Activated naive CD8-positive, alpha-beta T cell treated with anti-CD3 and anti-CD28 coated beads, Interleukin-2, amount 10 ng/mL, durations not matched to agents 7 days and 5 days (primary cell): ENCODE measurements around the gene CFAP119. TPM values are rescaled to one million over a fixed set of nuclear protein-coding genes. Genes with fewer than 3 reads are reported as not detected.
A peak's percentile ranks its signal among the peaks of the same experiment; 100 is the strongest.

Experiments used
- ATAC-seq: fragments of 150-1000 bp; cut with Tn5 transposase; one replicate; pipeline ENCODE4 v1.10.0; 2021; ENCODE audit warnings: low read depth, moderate library complexity
- POLR2A ChIA-PET: fragments of 350-600 bp; sonication (Branson Sonifier 250); formaldehyde crosslinking; loops from one replicate; lab custom pipeline; 2021; ENCODE audit warnings: antibody characterized with exemption; lab: Charles Lee
- DNase-seq: peaks from one replicate; pipeline ENCODE4 v3.0.0; 2021
- H3K27ac Mint-ChIP-seq: one replicate; pipeline ENCODE4 v1.8.0; 2022; ENCODE audit warnings: mild to moderate bottlenecking, mixed read lengths
- H3K27me3 Mint-ChIP-seq: one replicate; pipeline ENCODE4 v1.8.0; 2022; ENCODE audit warnings: mild to moderate bottlenecking, moderate library complexity, mixed read lengths
- H3K36me3 Mint-ChIP-seq: one replicate; pipeline ENCODE4 v1.8.0; 2021; ENCODE audit warnings: mild to moderate bottlenecking, mixed read lengths
- H3K4me1 Mint-ChIP-seq: one replicate; pipeline ENCODE4 v1.8.0; 2021; ENCODE audit warnings: mixed read lengths
- H3K4me3 Mint-ChIP-seq: one replicate; pipeline ENCODE4 v1.8.0; 2022; ENCODE audit warnings: mild to moderate bottlenecking, moderate library complexity, mixed read lengths
- H3K9me3 Mint-ChIP-seq: one replicate; pipeline ENCODE4 v1.8.0; 2021; ENCODE audit warnings: mixed read lengths
- total RNA-seq, 2 experiments: library from RNA; stranded (reverse); gene quantifications; one replicate each; pipeline ENCODE4 v1.2.3, GENCODE V29; 2021

Gene CFAP119
- total RNA-seq, 2 experiments from 2014 or later, result 4.4 TPM

DNA sequence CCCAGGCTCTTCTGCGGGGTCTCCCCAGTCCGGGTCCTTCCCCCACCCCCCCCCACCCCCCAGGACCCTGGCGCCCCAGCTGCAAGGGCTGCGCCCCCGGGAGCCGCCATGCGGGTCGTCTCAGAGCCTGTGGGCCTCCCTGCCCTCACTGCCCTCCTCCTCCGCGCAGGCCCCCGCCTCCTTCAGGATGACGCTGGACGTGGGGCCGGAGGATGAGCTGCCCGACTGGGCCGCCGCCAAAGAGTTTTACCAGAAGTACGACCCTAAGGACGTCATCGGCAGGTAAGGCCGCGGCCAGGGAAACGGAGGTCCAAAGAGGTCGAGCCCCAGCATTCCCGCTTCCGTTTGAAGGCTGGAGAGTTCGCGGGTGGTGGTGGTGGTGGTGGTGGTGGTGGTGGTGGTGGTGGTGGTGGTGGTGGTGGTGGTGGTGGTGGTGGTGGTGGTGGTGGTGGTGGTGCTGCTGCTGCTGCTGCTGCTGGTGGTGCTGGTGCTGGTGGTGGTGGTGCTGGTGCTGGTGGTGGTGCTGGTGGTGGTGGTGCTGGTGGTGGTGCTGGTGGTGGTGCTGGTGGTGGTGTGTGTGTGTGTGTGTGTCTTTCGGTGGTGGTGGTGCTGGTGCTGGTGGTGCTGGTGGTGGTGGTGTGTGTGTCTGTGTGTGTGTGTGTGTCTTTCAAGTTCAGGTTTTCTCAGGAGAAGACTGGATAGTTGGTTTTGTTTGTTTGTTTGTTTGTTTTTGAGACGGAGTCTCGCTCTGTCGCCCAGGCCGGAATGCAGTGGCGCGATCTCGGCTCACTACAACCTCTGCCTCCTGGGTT lies 13.0 kb downstream of the CFAP119 start:
- ATAC-seq, result peak; percentile 28
- Mint-ChIP-seq H3K9me3 (no peaks in the 10 kb centered on the region), H3K36me3 (peaks cover 25% of the 10 kb centered on the region), H3K27ac (peak overlapping the region; percentile 95), H3K4me3 (peak overlapping the region; percentile 94), H3K4me1 (peaks cover 20% of the 10 kb centered on the region), H3K27me3 (no peaks in the 10 kb centered on the region)
- DNase-seq, result no peak
- POLR2A ChIA-PET, result interaction anchor here (0.6 to 2.4 kb wide), 19 partner anchors 10 to 563 kb away, joined by 3 to 15 read pairs (median 4); partner anchors contain the start of genes CFAP119, FBRS, RNF40 and SRCAP

- Mint-ChIP-seq H3K4me1 (peaks cover 20% of the 10 kb centered on the region), H3K36me3 (peaks cover 21% of the 10 kb centered on the region), H3K27me3 (no peaks in the 10 kb centered on the region), H3K27ac (peak within 1 kb of the TSS; percentile 95), H3K9me3 (no peaks in the 10 kb centered on the region), H3K4me3 (peak within 1 kb of the TSS; percentile 94)
- peak; percentile 99 for ATAC-seq
- peak; percentile 95 for DNase-seq
- POLR2A ChIA-PET, result interaction anchor here (0.5 to 2.4 kb wide), 25 partner anchors 10 to 562 kb away, joined by 3 to 15 read pairs (median 4); partner anchors contain the start of genes CFAP119, FBRS, RNF40 and SRCAP
Measured at GRCh38 chr16:30747799-30748633, 13.8 kb downstream of the CFAP119 start, which contains the start of gene PHKG2. Gene PHKG2, plus strand, starts transcription at chr16:30748425. Its CDS starts 396 bp downstream, at chr16:30748821.

DNA sequence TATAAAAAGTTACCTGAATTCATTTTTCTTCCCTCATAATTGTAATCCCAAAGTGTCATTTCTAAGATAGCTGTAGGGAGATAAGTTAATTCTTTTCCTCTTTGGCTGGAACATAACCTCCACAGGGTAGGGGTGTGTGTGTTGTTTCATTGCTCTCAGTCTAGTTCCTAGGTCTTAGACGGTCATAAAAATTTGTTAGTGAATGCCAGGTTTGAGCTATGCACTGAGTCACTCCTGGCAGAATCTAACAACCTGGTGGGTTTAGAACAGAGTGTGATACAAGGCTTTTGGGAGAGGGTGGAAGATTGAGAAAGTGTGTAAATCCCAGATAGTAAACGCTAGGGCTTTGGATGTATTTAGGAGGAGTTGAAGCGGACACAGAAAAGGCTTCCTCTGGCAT lies 14.5 kb downstream of the CFAP119 start:
- ATAC-seq, result no peak
- Mint-ChIP-seq H3K9me3 (no peaks in the 10 kb centered on the region), H3K27ac (peak overlapping the region; percentile 91), H3K4me1 (peaks cover 20% of the 10 kb centered on the region), H3K4me3 (peak overlapping the region; percentile 94), H3K27me3 (no peaks in the 10 kb centered on the region), H3K36me3 (peaks cover 20% of the 10 kb centered on the region)
- POLR2A ChIA-PET, result interaction anchor here (0.7 to 2.4 kb wide), 15 partner anchors 11 to 561 kb away, joined by 3 to 15 read pairs (median 5); partner anchors contain the start of genes CFAP119, FBRS, RNF40 and SRCAP
- no peak for DNase-seq

- H3K4me3 Mint-ChIP-seq, result no peak overlapping the region
- no peaks in the 10 kb centered on the region for H3K9me3 Mint-ChIP-seq
- H3K36me3 Mint-ChIP-seq, result peaks cover 23% of the 10 kb centered on the region
- H3K27ac Mint-ChIP-seq, result peak overlapping the region; percentile 91
- DNase-seq (no peak), ATAC-seq (no peak)
- peaks cover 20% of the 10 kb centered on the region for H3K4me1 Mint-ChIP-seq
- POLR2A ChIA-PET, result interaction anchor here (2.0 to 2.4 kb wide), 2 partner anchors 14 to 49 kb away, joined by 12 to 15 read pairs; partner anchors contain the start of genes CFAP119 and SRCAP
- no peaks in the 10 kb centered on the region for H3K27me3 Mint-ChIP-seq
Measured at GRCh38 chr16:30746638-30747175, 15.2 kb downstream of the CFAP119 start.

- H3K9me3 Mint-ChIP-seq, result no peaks in the 10 kb centered on the region
- POLR2A ChIA-PET, result no interaction called here
- no peaks in the 10 kb centered on the region for H3K27me3 Mint-ChIP-seq
- H3K4me1 Mint-ChIP-seq, result peaks cover 22% of the 10 kb centered on the region
- H3K4me3 Mint-ChIP-seq, result no peak overlapping the region
- DNase-seq (no peak), ATAC-seq (no peak)
- peak overlapping the region; percentile 7 for H3K27ac Mint-ChIP-seq
- H3K36me3 Mint-ChIP-seq, result peaks cover 22% of the 10 kb centered on the region
Measured at GRCh38 chr16:30745082-30745481, 16.8 kb downstream of the CFAP119 start.

- no peak overlapping the region for H3K27ac Mint-ChIP-seq
Measured at GRCh38 chr16:30744183-30744582, 17.7 kb downstream of the CFAP119 start.

GRCh38 chr16:30743716-30744115 lies 18.1 kb downstream of the CFAP119 start:
- no peak for ATAC-seq
- Mint-ChIP-seq H3K4me1 (peaks cover 13% of the 10 kb centered on the region), H3K9me3 (no peaks in the 10 kb centered on the region), H3K27me3 (no peaks in the 10 kb centered on the region), H3K27ac (peak overlapping the region; percentile 5), H3K36me3 (peaks cover 17% of the 10 kb centered on the region), H3K4me3 (no peak overlapping the region)
- POLR2A ChIA-PET, result interaction anchor here (1.0 kb wide), 1 partner anchor 11 kb away, joined by 3 read pairs; no protein-coding TSS in a partner anchor
- no peak for DNase-seq

More at GRCh38 chr16:30744183-30744582, 17.7 kb downstream of the CFAP119 start:
- DNase-seq (no peak), ATAC-seq (no peak)
- Mint-ChIP-seq H3K9me3 (no peaks in the 10 kb centered on the region), H3K4me3 (no peak overlapping the region), H3K36me3 (peaks cover 19% of the 10 kb centered on the region), H3K4me1 (peaks cover 15% of the 10 kb centered on the region), H3K27me3 (no peaks in the 10 kb centered on the region)
- POLR2A ChIA-PET, result interaction anchor here (1.0 kb wide), 1 partner anchor 12 kb away, joined by 3 read pairs; no protein-coding TSS in a partner anchor

DNA sequence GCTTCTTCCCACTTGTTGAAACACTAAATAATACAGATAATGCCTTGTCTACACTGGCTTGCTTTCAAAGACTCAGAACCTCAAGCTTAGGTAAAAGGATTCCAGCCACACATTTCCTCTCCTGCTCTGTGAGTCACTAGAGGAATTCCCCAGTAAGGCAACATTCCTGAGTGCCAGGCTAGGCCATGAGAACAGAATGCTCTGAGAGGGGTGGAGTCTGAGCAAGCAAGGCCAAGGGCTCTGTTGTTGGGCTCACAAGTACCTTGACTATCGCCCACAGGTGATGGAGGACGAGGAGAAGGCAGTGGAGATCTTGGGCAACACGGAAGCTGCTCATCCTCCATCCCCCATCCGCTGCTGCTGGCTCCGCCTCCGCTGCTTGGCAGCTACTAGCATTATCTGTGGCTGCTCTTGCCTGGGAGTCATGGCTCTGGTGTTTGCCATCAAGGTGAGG lies 20.4 kb downstream of the CFAP119 start:
- POLR2A ChIA-PET, result no interaction called here
- ATAC-seq (no peak), DNase-seq (no peak)
- Mint-ChIP-seq H3K9me3 (no peaks in the 10 kb centered on the region), H3K4me3 (no peak overlapping the region), H3K27ac (no peak overlapping the region), H3K27me3 (no peaks in the 10 kb centered on the region), H3K36me3 (peaks cover 17% of the 10 kb centered on the region), H3K4me1 (peaks cover 3% of the 10 kb centered on the region)

DNA sequence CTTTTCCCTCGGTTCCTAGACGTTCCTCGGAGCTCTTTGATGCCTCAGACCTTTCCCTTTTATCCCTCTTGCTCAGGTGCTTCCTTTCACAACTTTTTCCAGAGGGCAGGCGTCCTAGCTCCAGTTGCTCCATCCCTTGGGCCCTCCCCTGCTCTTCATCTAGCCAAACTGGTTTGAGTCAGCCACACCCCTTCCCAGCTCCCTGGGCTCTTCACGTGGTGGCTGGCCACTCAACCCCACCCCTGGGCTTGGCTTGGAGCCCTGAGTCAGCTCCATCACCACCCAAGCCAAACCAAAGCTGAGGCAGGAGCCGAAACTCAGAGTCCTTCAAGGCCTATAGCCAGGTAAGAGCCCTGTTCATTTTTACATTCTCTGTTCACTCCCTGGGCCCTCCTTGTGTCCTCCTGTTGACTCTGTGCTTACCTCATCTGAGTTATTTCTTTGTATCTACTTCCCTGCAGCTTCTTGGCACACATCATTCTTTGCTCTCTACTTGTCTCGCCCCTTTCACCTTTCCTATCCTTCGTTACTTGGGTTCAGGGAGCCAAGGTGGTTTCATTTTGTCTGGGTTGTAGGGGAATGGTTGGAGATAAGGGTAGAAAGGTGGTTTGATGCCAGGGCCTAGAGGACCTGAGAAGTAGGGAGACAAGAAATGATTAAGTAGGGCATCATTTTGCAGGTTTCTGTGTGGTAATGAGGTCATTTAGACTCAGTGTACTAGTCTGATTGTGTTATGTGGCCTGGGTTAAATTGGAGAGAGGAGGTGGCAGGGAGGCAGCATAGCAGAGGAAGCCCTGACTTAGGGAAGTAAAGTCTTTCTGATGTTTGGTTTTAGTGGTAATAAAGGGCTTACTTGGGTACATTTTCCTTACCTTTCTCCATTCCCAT lies 21.3 kb downstream of the CFAP119 start:
- POLR2A ChIA-PET, result no interaction called here

GRCh38 chr16:30738984-30739951 lies 22.6 kb downstream of the CFAP119 start:
- POLR2A ChIA-PET, result interaction anchor here (1.3 kb wide), 1 partner anchor 9 kb away, joined by 4 read pairs; the partner anchor contains the start of gene PHKG2
- peak overlapping the region; percentile 63 for H3K27ac Mint-ChIP-seq
- no peaks in the 10 kb centered on the region for H3K9me3 Mint-ChIP-seq
- no peaks in the 10 kb centered on the region for H3K27me3 Mint-ChIP-seq
- peaks cover 3% of the 10 kb centered on the region for H3K4me1 Mint-ChIP-seq
- H3K4me3 Mint-ChIP-seq, result no peak overlapping the region
- H3K36me3 Mint-ChIP-seq, result peaks cover 18% of the 10 kb centered on the region
- no peak for DNase-seq
- ATAC-seq, result no peak

More for the DNA sequence above, 21.3 kb downstream of the CFAP119 start:
- H3K4me1 Mint-ChIP-seq, result peaks cover 3% of the 10 kb centered on the region
- H3K27me3 Mint-ChIP-seq, result no peaks in the 10 kb centered on the region
- H3K9me3 Mint-ChIP-seq, result no peaks in the 10 kb centered on the region
- H3K27ac Mint-ChIP-seq, result peak overlapping the region; percentile 3
- H3K36me3 Mint-ChIP-seq, result peaks cover 21% of the 10 kb centered on the region
- DNase-seq (no peak), ATAC-seq (no peak)
- no peak overlapping the region for H3K4me3 Mint-ChIP-seq
